Activated CD4-positive, CD25-positive, alpha-beta regulatory T cell treated with anti-CD3 and anti-CD28 coated beads, Interleukin-2, amount 50 U/mL, for 16 hours (primary cell): Measurements from ENCODE around the gene CDKL5.
"Not testable (repeated sequence)": the region's sequence is repeated elsewhere in the genome, so short reads cannot be mapped to it uniquely, and the experiment has no call there.

Experiments
- DNase-seq: peaks from one replicate; pipeline ENCODE4 v3.0.0-alpha.2; 2020; ENCODE audit warnings: low read depth, low spot score

Gene CDKL5

DNA sequence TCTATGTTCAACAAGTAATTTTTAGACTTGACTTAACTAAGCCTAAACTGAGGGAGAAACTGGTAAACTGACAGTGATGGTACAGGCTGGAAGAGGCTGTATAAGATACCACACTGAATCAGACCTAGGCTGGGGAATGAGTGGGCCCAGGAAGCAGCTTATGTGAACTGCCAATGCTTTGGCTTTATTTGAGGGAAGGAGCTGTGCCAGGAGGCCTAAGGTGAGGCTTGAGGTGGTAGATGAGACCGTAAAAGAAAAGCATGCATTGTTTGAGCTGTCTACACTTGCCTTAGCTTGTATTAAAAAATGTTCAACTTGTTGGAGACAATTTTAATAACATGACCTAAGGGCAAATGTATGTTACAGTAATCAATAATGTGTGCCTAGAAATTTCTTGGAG is 150.3 kb downstream of the CDKL5 start:
- DNase-seq, result no peak

DNA sequence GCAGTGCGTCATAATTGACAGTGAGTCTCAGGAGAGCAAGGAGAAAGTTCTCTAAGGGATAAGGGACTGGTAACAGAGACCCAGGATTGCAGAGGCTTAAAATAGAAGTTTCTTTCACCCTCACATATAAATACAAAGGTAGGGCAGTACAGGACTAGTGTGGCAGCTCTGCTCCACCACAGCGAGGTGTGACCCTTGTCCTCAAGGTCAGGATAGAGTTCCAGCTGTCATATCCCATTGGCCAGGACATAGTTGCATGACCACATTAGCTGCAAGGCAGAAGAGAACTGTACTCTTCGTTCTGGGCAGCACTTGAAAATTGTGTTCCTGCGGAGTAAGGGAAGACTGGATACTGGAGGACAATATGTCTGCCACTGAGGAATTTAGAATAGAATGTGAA is 152.0 kb downstream of the CDKL5 start:
- no peak for DNase-seq

DNA sequence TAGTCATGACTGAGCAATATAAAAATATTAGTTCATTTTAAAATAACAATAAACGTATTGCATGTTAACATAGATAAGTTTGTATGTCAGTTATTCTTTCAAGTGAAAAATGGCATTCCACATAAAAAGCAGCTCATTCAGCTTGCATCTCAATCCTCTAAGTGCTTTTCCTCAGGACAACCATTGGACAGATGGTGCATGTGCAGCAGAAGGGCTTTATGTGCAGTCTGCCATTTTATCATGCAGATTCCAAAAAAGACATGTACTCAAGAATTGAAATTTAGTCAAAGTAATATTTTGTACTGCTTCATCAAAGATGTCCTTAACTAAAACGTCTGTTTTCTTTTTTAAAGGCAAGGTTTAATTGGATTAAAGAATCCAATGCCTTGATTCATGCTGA is 153.1 kb downstream of the CDKL5 start:
- no peak for DNase-seq

DNA sequence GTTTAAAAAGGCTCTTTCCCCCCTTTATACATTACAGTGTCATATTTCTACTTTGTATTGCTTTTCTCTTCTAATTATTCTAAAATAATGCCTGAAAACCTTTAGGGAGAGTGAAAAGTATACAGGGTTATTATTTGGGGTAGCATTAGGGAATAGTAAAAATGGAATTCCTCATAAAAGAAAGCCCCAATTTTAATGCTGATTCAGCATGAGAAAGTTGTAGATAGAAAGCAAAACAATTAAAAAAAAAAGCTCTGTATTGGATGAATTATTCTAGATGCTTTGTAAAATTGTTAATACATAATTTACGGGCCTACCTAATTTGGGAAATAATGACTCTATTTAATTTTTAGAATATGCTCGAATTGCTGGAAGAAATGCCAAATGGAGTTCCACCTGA is 154.1 kb downstream of the CDKL5 start:
- no peak for DNase-seq

DNA sequence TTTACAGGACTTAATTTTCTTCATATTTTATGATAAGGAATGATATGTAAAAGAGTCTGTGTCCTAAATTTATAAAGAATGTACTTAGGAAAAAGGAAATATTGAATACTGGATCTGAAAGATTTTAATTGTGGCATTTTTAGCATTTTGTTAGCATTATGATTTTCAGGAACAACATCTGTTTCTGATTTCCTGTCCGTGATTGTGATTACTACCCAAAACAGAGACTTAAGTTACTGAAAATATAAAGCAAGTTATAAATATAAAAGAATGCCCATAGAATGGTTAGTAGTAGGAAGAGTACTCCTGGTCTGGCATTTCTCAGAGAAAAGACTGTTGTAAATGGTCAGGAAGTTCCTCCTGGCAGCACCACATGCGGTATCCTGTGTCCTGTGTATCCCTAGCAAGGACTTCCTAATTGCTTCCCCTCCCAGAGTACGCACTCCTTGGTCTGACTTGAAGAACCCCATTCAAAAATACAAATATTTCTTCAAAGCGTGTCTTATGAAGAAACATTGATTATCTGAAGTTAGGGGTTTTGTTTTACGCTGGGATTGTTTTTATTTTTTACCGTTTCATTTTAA is 157.6 kb downstream of the CDKL5 start:
- DNase-seq, result no peak

DNA sequence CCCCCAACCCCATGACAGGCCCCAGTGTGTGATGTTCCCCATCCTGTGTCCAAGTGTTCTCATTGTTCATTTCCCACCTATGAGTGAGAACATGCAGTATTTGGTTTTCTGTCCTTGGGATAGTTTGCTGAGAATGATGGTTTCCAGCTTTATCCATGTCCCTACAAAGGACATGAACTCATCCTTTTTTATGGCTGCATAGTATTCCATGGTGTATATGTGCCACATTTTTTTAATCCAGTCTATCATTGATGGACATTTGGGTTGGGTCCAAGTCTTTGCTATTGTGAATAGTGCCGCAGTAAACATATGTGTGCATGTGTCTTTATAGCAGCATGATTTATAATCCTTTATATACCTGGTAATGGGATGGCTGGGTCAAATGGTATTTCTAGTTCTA is 163.9 kb downstream of the CDKL5 start:
- not testable (repeated sequence) for DNase-seq

DNA sequence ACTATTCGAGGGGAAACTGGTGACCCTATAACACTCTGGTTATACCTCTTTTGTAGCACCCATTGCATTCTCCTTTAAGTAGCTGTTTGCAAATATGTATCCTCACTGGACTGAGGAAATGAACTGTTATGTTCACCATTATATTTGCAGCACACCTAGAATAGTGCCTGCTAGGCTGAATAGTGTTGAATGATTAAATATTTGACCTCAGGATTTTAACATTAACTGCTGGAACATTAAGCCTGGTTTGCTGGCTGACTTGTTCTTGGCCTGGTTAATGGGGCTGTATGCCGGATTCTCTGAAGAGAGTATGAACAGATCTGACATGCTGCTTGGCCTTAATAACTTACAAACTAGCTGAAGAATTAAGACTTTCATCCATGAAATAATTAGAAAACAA is 166.4 kb downstream of the CDKL5 start:
- no peak for DNase-seq

DNA sequence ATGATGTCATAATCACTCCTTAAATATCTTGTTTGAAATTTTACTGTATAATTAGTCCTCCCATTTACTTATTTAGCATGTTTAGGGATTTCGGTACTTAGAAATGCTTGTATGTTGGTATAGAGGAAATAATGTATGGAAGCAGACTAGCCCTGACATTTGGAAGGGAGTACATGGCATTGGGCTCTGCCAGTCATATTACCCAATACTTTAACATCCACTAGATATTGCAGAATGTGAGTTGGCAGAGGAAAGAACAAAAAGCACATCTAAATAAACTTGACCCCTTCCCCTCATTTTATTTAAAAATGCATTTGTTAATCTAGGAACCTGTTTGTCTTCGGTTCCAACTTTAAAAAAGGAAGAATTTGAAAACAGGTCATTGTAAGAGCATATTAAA is 168.7 kb downstream of the CDKL5 start:
- no peak for DNase-seq

DNA sequence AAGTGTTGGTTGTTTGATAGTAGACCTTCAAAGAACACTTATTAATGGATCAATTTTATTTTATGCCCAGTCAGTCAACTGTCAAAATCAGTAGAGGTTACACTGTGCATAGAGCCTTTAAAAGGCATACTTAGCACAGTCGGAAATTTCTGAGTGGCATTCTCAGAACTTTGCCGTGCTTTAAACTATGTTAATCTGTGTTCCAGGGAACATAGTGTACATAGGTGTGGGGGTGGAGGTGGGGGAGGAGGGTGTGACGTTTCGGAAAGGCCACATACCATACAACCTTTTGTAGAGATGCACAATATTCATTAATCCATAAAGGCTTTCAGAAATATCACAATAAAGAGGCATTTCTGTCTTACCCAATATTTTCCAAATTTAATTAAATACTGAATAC is 170.7 kb downstream of the CDKL5 start:
- DNase-seq, result no peak

DNA sequence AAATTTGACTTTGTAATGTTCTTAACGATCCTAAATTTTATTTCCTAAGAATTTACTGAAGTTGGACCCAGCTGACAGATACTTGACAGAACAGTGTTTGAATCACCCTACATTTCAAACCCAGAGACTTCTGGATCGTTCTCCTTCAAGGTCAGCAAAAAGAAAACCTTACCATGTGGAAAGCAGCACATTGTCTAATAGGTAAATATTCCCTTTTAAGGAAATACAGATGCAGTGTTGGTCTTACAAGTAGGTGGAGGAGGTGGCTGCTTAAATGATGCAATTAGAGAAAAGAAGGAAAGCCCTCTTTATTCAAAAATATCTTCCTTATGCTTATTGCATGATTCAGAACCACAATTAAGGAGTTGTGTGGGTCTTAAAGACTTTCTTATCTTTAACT is 173.0 kb downstream of the CDKL5 start:
- DNase-seq, result no peak

DNA sequence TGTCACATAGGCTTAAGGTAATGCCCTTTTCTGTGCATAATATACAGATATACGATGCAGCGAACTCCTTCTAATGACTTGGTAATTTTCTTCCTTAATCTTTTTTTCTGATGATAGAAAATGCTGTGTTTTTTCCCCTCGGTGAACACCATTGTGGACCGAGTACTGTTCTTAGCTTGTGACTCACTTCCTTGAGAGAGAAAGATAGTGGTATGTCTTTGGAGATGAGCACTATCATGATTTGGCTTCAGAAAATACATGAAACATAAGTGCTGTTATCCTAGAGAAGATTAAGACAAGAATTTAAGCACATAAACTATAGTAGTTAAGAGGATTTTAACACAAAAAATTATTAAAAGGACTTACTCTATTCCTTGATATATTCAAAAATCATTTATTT is 182.6 kb downstream of the CDKL5 start:
- DNase-seq, result no peak

DNA sequence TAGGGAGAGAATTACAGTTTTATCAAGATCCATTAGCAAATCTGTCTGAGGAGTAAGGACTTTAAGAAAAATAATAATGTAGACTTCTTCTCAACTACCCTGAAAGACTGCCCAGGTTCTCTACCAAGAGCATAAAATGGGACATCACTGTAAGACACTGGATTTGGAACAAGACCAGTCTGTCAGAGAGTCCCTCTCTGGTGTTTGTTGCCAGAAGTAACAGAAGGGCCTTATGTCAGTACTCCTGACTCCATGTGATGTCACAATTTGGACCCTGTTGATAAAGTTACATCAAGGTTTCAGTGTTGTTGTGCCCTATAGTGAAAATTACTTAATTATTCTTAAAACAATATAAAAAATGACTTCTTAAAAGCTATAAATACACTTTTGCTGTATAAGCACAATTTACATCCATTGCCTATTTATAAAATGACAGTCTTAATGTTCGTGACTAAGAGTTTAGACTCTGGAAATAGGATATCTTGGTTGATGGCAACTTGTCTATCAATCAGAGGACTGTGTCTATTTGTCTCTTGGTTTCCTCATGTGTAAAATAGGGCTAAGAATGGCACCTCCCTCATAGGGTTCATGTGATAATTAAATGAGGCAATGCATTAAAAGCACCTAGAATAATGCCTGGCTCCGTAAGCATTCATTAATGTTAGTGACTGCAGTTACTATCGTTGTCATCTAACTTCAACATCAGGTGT is 188.7 kb downstream of the CDKL5 start:
- no peak for DNase-seq

DNA sequence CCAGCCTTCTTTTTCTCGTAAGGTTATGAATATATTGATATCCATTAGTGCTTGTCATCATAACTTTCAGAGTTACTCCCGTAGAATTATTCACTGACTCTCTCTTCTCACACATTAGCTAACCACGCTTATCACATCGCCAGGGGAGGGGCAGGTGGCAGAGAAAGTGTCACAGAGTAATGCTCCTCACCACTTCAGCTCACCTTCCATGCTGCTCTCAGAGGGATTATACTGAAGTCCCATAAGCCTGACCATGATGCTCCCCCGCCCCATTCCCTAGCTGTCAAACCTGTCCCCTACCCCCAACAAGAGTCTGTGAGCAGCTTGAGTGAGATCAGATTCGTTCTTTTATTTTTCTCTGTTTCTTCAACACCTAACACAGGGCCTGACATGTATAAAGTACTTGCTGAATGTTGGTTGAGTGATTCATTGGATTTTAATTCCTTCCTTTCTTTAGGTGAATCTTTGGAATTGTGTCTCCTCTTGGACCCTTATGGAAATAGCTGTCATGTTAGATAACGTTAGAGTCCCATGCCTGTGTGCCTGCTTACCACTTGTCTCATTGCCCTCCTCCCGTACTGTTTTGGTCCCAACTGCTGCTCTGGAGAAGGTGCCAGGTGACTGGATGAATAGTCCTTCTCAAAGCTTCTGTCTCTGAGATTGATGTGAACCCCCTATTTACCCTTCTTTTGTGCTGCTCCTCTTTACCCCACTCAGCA is 191.4 kb downstream of the CDKL5 start:
- no peak for DNase-seq

DNA sequence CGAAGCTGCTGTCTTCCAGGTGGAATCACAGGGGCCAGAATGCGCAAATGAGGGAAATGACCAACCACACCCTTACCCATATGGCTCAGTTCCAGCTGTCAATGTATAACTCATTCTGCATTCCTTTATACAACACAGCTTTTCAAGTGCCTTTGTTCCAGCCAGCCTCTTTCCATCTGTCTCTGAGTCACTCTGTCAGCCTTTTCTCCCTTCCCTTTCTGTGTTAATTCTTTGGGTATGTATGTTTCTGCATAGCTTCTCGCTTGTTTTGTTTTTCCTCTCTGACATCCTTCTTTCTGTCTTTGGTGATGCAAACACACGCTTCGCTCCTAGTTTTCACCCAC is 192.0 kb downstream of the CDKL5 start:
- no peak for DNase-seq

DNA sequence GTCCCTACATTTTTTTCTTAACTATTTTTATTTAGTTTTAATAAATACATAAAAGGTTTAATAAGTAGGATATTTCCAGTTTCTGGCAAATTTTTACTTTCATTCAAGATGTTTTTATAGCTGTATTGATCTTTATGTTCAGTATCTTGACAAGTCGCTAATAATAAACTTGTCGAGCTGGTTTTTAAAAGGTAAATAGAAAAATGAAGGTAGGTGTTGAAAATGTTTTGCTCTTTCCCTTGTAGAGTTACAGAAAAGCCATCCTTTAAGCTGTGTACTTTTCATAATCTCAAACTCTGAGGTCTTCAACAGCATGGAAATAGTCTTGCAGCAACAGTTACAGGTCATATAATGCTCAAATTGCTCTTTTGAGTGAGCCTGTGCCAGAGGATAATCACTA is 193.9 kb downstream of the CDKL5 start:
- DNase-seq, result no peak

DNA sequence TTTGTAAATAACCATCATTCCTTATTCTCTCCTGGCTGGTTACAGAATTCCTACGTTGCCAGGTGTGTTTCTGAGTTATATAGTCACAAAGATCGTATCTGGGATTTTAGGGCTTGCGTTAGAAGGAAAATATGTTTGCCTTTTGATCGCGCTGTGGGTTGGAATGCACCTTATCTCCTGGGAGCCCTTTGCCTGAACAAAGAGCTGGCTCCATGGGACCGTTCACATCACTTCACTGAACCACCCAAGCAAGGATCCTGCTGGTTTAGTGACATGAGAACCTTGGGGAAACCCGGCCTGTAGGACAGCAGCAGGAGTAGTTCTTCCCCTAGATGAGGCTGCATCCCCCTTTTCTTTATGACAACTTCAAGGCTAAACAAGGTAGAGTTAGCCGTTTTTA is 194.9 kb downstream of the CDKL5 start:
- no peak for DNase-seq

DNA sequence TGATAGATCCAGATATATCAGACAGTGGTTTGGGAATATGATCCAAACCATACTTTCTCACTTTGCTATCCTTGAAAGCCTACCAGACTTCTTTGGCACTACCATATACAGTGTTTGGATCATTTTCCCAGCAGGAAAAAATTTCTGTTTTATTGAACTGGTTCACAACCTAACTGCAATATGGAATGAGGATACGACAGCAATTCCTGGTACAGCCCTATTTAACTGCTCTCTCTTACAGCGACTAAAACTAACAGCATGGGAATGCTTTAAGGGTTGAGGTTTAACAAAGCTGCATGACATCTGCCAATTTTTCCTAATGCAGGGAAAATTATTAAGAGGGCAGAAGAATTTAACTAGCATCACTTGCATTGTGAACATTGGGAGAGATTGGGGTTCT is 199.2 kb downstream of the CDKL5 start:
- DNase-seq, result no peak

DNA sequence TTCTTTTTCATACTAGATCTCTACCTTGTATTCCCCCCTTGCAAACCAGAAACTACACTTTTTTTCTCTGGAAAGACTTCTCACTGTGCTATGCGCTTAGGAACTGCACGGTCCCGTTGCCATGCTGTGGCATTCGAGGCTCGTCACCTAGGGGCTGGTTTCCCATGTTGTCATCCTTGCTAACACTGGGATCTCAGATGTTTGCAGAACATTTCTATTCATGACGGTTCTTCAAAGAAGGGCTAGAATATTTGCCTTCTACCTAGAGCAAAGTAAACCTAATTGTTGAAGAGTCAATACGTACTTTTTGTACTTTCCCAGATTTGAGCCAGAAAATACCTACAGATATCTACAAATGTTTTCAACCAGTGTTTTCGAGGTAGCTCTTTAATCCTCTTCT is 205.5 kb downstream of the CDKL5 start:
- DNase-seq, result no peak

DNA sequence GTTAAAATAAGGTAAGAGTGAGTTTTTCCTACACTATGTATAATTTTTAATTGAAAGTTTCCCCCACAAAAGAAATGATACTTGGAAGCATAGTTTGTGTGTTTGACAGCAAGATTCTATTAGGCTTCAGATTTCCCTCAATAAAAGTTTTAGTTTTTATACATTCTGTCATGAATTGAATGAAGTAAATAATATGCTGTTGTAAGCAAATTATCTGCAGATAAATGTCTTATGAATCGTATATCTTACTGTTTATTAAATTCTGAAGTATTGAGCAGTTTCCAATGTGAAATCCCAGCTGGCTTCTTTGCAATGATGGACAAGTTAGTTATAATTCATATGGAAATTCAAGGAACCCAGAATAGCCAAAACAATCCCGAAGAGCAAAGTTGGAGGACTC is 213.0 kb downstream of the CDKL5 start:
- no peak for DNase-seq

DNA sequence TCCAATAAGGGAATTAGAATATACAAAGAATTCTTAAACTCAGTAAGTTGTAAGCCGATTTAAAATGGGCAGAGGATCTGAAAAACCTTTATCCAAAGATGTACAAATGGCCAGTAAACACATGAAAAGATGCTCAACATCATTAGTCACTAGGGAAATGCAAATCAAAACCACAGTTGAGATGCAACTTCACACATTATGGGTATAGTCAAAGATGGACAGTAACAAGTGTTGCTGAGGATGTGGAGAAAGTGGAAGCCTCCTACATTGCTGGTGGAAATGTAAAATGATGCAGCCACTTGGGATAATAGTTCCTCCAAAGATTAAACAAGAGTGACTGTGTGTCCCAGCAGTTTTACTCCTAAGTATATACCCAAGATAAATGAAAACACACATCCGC is 213.9 kb downstream of the CDKL5 start:
- no peak for DNase-seq

DNA sequence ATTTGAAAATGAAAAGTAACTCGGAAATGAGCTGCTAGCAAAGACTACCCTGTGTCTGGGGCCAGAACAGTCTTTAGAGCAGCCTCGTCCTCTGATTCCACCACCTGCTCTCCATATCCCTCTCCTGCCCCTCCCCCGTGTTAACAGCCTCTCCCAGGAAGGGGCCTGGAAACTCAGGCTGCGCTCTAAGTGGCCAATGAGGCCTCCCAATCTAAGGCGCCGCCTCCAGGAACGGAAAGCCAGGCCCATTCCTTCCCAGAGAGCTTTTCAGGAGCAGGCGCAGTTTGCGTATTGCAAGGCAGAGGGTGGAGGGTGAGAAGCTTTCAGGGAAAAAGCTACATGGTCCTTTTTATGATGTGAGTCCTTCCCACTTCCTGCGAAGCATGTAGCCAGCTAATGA is 215.3 kb downstream of the CDKL5 start:
- DNase-seq, result no peak

DNA sequence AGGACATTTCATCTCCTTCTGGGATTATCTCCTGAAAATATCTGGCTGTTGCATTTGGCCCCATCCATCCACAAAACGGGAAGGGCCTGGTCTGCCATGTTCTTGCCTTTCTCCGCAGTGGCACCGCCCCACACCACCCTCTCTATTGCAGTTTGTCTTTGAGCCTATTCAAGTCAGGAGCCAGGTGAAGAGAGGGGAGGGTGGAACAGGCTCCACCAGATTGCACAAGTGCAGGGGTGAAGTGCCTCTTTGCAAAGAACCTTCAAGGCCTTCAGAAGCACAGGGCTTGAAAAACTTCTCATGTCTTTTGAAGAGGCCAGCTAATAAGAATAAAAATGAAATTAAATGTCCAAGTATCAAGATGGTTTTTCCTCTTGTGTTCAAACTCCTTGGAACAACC is 217.8 kb downstream of the CDKL5 start:
- no peak for DNase-seq

DNA sequence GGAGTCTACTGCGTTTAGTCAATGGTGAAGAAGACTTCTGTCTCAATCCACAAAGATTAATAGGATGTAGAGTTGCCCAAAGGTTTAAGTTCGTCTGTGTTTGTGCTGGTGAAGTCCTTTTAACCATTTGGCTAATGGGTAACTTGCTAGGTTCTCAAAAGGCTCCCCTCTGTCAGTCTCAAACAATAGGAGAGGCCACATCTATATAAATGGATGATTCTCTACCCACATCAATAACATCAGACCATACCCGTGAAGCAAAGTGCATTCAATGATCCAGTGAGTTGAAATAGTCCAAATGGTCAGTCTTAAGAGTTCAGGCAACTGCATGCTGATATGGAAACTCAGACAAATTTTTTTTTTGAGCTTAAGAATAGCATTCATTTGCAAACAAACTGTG is 218.4 kb downstream of the CDKL5 start:
- DNase-seq, result no peak
